ENCODE data around the gene FANCC. TPM values are rescaled to one million over a fixed set of nuclear protein-coding genes. Genes with fewer than 3 reads are reported as not detected.
A peak's percentile ranks its signal among the peaks of the same experiment; 100 is the strongest.

FANCC gene
- total and polyA plus RNA-seq, 2 of the 13 experiments (the other 11 are each of a cell fraction or from before 2014, with no cell fraction given) = 7.4 to 8.6 TPM

- no peak overlapping the region for H2AFZ ChIP-seq (ENCODE audit: low read length)
- no peaks in the 10 kb centered on the region for H3K79me2 ChIP-seq (ENCODE audit: insufficient read depth, low read length)
- TF ChIP-seq MXI1 (IDR thresholded peaks at IDR 0.05; ENCODE audit: borderline replicate concordance, low read depth, low read length) (no peak), ZNF703 (CRISPR knock-in tag; IDR thresholded peaks at IDR 0.05; ENCODE audit: borderline replicate concordance) (no peak)
- H3K27me3 ChIP-seq (ENCODE audit: control insufficient read depth in 1 of 2, insufficient read depth in 2 of 2, low read length in 2 of 2) = no peaks in the 10 kb centered on the region
- ChIA-PET POLR2A (no interaction called here), CTCF (ENCODE audit: low intra/inter-chr PET ratio, low total read pairs) (no interaction called here)
- no peak overlapping the region for H3K27ac ChIP-seq (ENCODE audit: extremely low read length, insufficient read depth, low read length)
- no TSS peak for BruUV-seq (replicated peaks)
- no peak overlapping the region for H3K9ac ChIP-seq (ENCODE audit: insufficient read depth, low read depth, low read length)
- FAIRE-seq (no peak), DNase-seq (ENCODE audit: low spot score) (no peak), ATAC-seq (no peak)
- H3K9me3 ChIP-seq (ENCODE audit: low read length) = no peaks in the 10 kb centered on the region
- intact Hi-C loops (cut with micrococcal nuclease; ENCODE audit: unreplicated experiment) (no loop called here), in situ Hi-C loops (cut with HindIII; ENCODE audit: extremely low pct_ligation_motif_present, low pct_unique_long_range_greater_than_20kb) (no loop called here)
- WGBS (ENCODE audit: low lambda C conversion rate) = 98% methylated on average over 6 of the region's 12 CpGs
- no peak overlapping the region for H3K4me2 ChIP-seq (ENCODE audit: low read depth, low read length)
- H4K20me1 ChIP-seq (ENCODE audit: insufficient read depth, low read length) = no peaks in the 10 kb centered on the region
- peaks cover 9% of the 10 kb centered on the region for H3K4me1 ChIP-seq (ENCODE audit: insufficient read depth, low read length)
- H3K36me3 ChIP-seq (replicated peaks in 1 of 2; ENCODE audit: control insufficient read depth in 1 of 2, insufficient read depth in 2 of 2, low read length in 2 of 2) = peaks cover 11 to 29% of the 10 kb centered on the region in 2 experiments; a peak in 4 of 5 replicates
- H3K4me3 ChIP-seq (replicated peaks in 1 of 3; ENCODE audit: insufficient read depth in 1 of 3, low read depth in 2 of 3, low read length in 3 of 3) = no peak overlapping the region
Measured at GRCh38 chr9:95104980-95105379, 212.5 kb downstream of the FANCC start.

GRCh38 chr9:95104581-95104960, 212.9 kb downstream of the FANCC start:
- Histone ChIP-seq H3K4me2 (ENCODE audit: low read depth, low read length) (no peak overlapping the region), H3K79me2 (ENCODE audit: insufficient read depth, low read length) (no peaks in the 10 kb centered on the region), H3K27me3 (ENCODE audit: control insufficient read depth in 1 of 2, insufficient read depth in 2 of 2, low read length in 2 of 2) (no peaks in the 10 kb centered on the region), H3K4me1 (ENCODE audit: insufficient read depth, low read length) (peaks cover 6% of the 10 kb centered on the region), H3K27ac (ENCODE audit: extremely low read length, insufficient read depth, low read length) (no peak overlapping the region), H3K9me3 (ENCODE audit: low read length) (no peaks in the 10 kb centered on the region), H3K4me3 (replicated peaks in 1 of 3; ENCODE audit: insufficient read depth in 1 of 3, low read depth in 2 of 3, low read length in 3 of 3) (no peak overlapping the region), H2AFZ (ENCODE audit: low read length) (no peak overlapping the region), H3K9ac (ENCODE audit: insufficient read depth, low read depth, low read length) (no peak overlapping the region), H3K36me3 (replicated peaks in 1 of 2; ENCODE audit: control insufficient read depth in 1 of 2, insufficient read depth in 2 of 2, low read length in 2 of 2) (peaks cover 11 to 28% of the 10 kb centered on the region in 2 experiments; a peak in 4 of 5 replicates), H4K20me1 (ENCODE audit: insufficient read depth, low read length) (no peaks in the 10 kb centered on the region)
- ChIA-PET CTCF (ENCODE audit: low intra/inter-chr PET ratio, low total read pairs) (no interaction called here), POLR2A (no interaction called here)
- intact Hi-C loops (cut with micrococcal nuclease; ENCODE audit: unreplicated experiment) = no loop called here
- 0 out of 2 replicates have a peak, but pooled peaks have one; percentile 10 for TF ChIP-seq CTCF (CRISPR knock-in tag; IDR thresholded peaks at IDR 0.05)
- TF ChIP-seq ELF4 (CRISPR knock-in tag; IDR thresholded peaks at IDR 0.05; ENCODE audit: borderline replicate concordance) = no peak
- TF ChIP-seq NR2F1 (CRISPR knock-in tag; IDR thresholded peaks at IDR 0.05) = no peak
- TF ChIP-seq ZNF432 (CRISPR knock-in tag; IDR thresholded peaks at IDR 0.05; ENCODE audit: borderline replicate concordance) = no peak
- TF ChIP-seq GMEB2 (CRISPR knock-in tag; IDR thresholded peaks at IDR 0.05; ENCODE audit: low read depth) = no peak
- no peak for TF ChIP-seq ELF1 (CRISPR knock-in tag; IDR thresholded peaks at IDR 0.05)
- WGBS (ENCODE audit: low lambda C conversion rate) = 91% methylated on average over 3 of the region's 8 CpGs
- no peak for DNase-seq (ENCODE audit: low spot score)
- no peak for ATAC-seq
- no peak for FAIRE-seq
- BruUV-seq (replicated peaks) = no TSS peak
- in situ Hi-C loops (cut with HindIII; ENCODE audit: extremely low pct_ligation_motif_present, low pct_unique_long_range_greater_than_20kb) = no loop called here
